ENCODE data around the gene CASKIN1.

DNA sequence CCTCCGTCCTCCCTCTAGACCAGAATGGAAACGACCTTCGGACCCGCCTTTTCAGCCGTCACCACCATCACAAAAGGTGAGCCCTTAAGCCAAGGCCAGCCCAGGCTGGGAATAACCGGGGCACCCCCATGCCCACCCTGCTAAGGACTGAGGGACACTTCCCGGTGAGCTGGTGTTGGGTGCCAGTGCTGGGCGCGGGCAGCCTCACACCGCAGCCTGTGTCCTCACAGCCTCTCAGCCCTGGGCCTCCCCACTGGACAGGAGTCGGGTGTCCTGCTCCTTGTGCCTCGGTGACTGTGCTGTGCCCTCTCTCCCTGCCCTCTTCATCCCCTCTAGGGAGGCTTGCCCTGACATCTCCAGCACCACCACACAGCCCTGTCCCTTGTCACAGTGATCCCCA lies 30.5 kb downstream of the CASKIN1 start:
- TF ChIP-seq, protein P1, sequence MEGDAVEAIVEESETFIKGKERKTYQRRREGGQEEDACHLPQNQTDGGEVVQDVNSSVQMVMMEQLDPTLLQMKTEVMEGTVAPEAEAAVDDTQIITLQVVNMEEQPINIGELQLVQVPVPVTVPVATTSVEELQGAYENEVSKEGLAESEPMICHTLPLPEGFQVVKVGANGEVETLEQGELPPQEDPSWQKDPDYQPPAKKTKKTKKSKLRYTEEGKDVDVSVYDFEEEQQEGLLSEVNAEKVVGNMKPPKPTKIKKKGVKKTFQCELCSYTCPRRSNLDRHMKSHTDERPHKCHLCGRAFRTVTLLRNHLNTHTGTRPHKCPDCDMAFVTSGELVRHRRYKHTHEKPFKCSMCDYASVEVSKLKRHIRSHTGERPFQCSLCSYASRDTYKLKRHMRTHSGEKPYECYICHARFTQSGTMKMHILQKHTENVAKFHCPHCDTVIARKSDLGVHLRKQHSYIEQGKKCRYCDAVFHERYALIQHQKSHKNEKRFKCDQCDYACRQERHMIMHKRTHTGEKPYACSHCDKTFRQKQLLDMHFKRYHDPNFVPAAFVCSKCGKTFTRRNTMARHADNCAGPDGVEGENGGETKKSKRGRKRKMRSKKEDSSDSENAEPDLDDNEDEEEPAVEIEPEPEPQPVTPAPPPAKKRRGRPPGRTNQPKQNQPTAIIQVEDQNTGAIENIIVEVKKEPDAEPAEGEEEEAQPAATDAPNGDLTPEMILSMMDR (IDR thresholded peaks at IDR 0.05): no peak
- TF ChIP-seq EP300 (IDR thresholded peaks at IDR 0.05; ENCODE audit: low read depth) (no peak), POLR2A (IDR thresholded peaks at IDR 0.05) (no peak)
